C4-2B (cell line): ENCODE results near the gene PTPRT.

ENCODE experiments used
- ZFX ChIP-seq: fragments of 450-650 bp; IDR thresholded peaks from 2 replicates; pipeline ENCODE4 v1.6.1; 2017
- TF ChIP-seq, protein P1 (sequence below): fragments of 450-650 bp; conservative IDR thresholded peaks from 2 replicates; pipeline ENCODE4 v1.5.1; 2017; ENCODE audit warnings: mild to moderate bottlenecking

DNA sequence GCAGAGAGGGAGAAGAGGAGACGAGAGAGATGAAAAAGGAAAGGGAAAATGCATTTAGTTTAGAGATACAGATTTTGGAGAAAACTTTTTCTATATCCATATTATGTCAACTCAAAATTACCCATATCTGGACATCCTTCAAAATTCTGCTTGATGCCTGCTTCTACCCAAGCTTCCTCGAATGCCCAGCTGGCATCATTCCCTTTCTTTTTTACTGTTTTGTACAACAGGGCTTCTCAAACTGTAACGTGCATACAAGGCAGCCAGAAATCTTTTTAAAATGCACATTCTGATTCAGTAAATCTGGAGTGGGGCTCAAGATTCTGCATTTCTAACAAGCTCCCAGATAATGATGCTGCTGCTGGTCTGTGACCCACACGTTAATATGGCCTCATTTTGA lies 1108.8 kb downstream of the PTPRT start:
- TF ChIP-seq, protein P1, sequence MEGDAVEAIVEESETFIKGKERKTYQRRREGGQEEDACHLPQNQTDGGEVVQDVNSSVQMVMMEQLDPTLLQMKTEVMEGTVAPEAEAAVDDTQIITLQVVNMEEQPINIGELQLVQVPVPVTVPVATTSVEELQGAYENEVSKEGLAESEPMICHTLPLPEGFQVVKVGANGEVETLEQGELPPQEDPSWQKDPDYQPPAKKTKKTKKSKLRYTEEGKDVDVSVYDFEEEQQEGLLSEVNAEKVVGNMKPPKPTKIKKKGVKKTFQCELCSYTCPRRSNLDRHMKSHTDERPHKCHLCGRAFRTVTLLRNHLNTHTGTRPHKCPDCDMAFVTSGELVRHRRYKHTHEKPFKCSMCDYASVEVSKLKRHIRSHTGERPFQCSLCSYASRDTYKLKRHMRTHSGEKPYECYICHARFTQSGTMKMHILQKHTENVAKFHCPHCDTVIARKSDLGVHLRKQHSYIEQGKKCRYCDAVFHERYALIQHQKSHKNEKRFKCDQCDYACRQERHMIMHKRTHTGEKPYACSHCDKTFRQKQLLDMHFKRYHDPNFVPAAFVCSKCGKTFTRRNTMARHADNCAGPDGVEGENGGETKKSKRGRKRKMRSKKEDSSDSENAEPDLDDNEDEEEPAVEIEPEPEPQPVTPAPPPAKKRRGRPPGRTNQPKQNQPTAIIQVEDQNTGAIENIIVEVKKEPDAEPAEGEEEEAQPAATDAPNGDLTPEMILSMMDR = no peak
- TF ChIP-seq ZFX = no peak
